ENCODE measurements around the gene ATRN.

ATRN gene

DNA sequence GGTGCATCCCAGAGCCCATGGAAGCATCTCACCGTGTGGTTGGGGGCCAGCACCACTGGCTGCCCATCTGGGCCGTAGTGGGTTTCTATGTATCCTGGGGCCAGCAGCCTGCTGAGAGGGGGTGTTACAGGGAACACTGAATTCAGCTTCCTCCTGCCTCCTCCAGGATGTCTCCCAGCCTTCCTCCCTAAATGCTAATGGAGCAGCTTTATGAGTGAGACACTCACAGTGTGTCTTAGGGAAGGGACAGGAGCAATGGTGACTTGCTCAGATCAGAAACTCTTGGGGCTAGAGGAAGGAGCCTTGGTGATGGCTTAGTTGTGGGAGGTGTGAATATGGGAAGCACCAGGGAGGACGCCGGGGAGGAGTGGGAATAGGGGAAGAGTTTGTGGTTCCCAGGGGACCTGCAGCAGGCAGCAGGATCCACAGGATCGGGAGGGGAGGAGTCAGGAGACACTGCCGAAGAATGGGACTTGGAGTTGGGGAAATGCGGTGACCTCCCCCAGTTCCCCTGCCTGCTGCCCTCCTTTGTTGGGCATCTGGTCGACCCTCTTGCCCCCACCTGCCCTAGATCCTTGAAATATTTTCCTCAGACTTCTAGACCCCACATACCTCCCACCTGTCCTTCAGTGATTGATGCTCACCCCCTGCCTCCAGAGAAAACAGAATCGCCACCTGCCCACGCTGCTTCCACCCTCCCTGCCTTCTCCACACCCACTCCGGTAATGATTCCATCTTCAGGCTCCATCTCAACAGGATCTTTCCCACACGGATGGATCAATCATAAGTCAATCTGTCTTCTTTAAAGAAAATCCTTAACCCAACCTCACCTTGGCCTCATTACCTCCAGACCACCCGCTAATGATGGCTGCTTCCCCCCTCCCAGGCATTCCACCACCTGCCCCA, 204.4 kb downstream of the ATRN start:
- no peak for DNase-seq (ENCODE audit: low read depth)

DNA sequence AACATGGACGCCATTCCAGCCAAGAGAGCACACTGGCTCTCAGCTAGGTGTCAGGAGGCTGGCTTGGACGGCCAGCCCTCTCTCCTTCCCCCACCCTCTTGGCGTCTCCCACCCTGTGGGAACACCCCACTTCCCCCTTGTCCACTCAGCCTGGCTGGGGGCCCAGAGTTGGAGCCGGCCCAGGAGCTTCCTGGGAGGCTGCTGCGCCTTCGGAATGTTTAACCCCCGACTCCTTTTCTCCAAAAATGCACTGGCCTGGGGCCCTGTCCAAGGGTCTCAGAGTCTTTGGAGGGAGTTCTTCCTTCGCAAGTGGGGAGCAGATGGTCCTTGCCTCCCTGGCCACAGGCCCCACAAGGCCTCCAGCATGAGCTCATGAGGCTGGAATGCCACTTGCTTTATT, 206.9 kb downstream of the ATRN start:
- DNase-seq (ENCODE audit: low read depth), result no peak

DNA sequence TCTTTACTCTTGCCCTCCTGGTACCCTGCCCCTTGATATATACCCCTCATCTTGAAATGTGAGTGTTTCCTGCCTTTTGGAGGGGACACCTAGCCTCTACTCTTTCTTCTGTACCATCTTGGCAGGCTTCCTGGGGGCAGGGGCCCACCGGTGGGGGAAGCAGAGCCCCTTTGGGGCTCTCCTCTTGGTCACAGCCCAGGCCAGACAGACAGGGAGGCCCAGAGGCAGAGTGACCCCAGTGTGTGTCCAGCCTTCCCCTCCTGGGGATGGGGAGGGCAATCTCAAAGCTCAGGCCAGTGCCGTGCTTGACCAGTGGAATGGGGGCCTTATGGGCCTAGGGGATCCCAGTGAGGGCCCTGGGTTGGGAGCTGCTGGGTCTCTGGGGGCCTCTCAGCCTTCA, 207.4 kb downstream of the ATRN start:
- no peak for DNase-seq (ENCODE audit: low read depth)

DNA sequence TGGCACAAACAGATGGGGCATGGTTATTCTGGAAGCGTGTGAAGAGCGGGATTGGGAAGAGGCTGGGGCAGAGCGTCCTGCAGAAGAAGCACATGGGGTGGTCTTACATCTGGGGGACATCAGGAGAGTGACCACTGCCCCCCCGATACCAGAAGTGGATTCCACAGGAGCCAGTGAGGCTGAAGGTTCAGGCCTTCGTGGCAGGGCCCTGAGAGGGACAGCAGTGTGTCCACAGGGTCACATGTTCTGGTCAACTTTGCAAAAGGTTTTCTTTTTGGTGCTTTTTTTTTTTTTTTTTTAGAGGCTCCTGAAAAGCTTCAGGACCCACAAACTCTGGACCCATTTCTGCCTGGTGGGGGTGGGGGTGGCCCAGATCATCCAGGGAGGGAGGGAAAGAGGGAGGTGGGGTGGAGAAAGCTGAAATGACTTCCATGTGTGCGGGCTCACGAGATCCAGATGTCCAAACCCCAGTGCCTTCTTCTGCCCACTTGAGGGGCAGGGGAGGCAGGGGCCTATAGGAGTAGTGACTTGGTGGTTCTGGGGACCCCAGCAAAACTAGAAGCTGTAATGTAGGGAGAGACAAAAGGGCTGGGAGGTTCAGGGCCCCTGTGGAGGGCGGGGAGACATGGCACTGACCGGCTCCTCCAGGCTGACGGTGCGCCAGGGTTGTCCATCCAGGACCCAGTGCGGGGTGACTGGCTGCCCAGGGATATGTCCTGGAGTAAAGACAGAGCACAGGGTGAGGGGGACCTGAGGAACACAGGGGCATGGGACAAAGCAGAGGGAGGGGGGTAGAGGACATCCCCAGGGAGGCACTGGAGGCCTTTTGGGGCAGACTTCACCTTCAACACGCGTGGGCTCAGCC, 208.3 kb downstream of the ATRN start:
- no peak for DNase-seq (ENCODE audit: low read depth)

- DNase-seq (ENCODE audit: low read depth), result no peak
Observed at GRCh38 chr20:3679749-3680700, 209.2 kb downstream of the ATRN start.

GRCh38 chr20:3680701-3681351, 210.0 kb downstream of the ATRN start:
- no peak for DNase-seq (ENCODE audit: low read depth)

GRCh38 chr20:3681352-3681930, 210.6 kb downstream of the ATRN start:
- no peak for DNase-seq (ENCODE audit: low read depth)

DNA sequence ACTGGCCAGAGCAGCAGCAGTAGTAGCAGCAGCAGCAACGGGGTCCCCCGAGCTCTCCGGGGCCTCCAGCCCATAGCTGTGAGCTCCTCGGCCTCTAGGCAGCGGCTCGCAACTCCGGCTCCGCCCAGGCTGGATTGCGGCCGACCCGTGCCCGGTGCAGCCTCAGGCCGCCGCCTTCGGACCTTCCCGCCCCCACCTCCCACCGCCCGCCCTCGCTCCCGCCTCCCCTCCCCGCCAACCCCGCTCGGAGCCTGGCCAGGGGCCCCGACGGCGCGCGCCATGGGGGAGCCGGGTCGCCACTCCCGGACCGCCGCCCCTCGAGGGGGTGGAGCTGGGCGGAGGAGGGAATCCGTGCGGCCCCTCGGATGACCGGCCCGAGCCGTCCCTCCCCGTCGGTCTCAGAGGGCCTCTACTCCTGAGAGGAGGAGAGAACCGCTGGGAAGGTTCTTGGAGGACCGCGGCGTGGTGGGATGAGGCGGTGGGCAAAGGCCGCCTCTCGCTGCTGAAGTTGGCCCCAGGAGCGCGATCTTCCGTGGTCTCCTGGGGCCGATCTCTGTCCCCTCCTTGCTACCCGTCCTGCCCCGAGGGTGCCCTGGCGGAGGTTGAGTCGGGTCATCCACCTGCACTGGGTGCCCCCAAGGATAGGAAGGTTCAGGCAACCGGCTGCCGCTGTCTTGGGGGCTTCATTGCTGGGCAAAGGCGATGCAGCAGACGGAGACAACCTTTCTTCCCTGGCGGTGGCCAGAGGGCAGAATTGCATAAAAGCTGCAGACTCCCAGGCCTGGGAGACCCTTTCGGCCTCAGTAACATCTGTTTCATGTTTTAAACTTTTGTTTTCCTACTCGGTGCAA, 211.3 kb downstream of the ATRN start, which contains the start of gene ADAM33:
TSS of gene ADAM33 (minus strand) at position 80 of the 851 bp plus-strand sequence. CDS start at position 74, 6 bp downstream.
- no peak for DNase-seq (ENCODE audit: low read depth)

GRCh38 chr20:3685341-3685740, 214.5 kb downstream of the ATRN start:
- no peak for DNase-seq (ENCODE audit: low read depth)

GRCh38 chr20:3686421-3686820, 215.6 kb downstream of the ATRN start:
- DNase-seq (ENCODE audit: low read depth), result no peak

- no peak for DNase-seq (ENCODE audit: low read depth)
Observed at GRCh38 chr20:3686867-3687321, 216.1 kb downstream of the ATRN start.

- DNase-seq (ENCODE audit: low read depth), result no peak
Observed at GRCh38 chr20:3687655-3688054, 216.8 kb downstream of the ATRN start.

- DNase-seq (ENCODE audit: low read depth), result no peak
Observed at GRCh38 chr20:3689978-3690377, 219.2 kb downstream of the ATRN start.

DNA sequence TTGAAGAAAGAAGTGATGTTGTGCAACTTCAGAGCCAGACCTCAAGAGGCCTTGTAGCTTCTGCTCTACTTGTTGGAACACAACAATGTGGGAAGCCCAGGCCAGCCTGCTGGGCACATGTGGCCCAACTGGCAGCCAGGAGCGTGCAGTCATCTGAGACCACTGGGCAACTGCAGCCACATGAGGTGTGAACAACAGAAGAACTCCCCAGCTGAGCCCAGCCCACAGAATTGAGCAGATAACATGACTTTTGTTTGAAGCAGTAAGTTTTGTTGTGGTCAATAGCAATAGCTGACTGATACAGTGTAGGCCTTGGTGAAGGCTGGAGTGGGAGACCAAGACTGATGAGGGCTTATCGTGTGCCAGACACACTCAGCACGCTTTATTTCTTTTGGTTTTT, 219.6 kb downstream of the ATRN start:
- no peak for DNase-seq (ENCODE audit: low read depth)

DNA sequence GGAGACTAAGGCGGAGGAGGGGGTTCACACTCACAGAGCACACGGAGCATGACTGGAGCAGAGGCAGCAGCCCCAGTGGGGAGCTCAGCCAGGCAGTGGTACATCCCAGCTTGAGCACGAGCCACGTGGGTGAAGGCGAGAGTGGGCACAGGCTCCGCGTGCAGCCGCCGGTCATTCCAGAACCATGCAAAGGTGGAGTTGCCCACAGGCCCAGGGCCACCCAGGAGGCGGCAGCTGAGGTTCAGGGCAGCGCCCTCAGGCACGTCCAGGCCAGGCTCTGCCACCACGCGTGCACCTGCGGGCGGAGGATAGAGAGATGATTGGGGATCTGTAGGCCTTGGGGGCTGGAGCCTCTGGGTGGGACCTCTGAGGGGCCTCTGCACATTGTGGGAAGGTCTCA, 220.5 kb downstream of the ATRN start:
- DNase-seq (ENCODE audit: low read depth), result no peak

DNA sequence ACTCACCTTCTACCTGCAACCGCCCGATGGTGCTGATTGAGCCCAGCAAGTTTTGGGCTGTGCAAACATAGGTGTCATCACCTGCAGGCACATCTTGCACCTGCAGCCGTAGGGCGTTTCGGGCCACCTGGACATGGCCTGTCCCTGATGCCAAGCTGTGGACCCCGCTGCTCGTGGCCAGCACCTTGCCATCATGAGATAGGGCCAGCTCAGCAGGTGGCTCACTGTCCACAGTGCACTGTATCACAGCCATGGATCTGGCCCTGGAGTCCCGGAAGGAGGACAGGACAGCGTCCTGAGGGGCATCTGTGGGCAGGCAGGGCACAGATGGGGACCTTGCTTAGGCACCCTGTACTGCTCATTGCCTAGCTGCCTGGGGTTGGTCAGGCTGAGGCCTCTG, 221.1 kb downstream of the ATRN start:
- no peak for DNase-seq (ENCODE audit: low read depth)

- DNase-seq (ENCODE audit: low read depth), result no peak
Observed at GRCh38 chr20:3692706-3693294, 222.0 kb downstream of the ATRN start.

DNA sequence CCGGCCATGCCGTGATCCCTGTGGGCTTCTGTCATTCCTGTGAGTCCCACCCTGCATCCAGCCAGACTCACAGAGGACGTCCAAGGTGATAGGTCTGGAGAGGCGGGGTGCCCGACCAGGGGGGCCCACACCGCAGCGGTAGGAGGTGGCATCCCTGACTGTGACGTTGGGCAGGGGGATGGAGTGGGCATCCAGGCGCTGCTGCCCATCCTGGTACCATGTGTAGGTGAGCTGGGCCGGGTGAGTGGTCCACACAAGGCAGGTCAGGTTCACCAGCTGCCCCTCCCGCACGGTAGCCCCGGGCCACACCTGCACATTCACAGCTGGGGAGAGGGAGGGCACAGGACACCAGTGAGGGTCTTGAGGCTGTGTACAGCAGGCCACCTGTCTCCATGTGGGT, 222.6 kb downstream of the ATRN start:
- no peak for DNase-seq (ENCODE audit: low read depth)

GRCh38 chr20:3694864-3695263, 224.0 kb downstream of the ATRN start:
- no peak for DNase-seq (ENCODE audit: low read depth)

All from activated T-helper 1 cell treated with Interleukin-2 at 50 U/mL for 16 hours (primary cell).